HG02763 (cell line): ENCODE results near the gene PHF20.
A peak's percentile ranks its signal among the peaks of the same experiment; 100 is the strongest.
"Not testable (repeated sequence)": the region's sequence is repeated elsewhere in the genome, so short reads cannot be mapped to it uniquely, and the experiment has no call there.

Experiments
- ATAC-seq: cut with Tn5 transposase; IDR thresholded peaks from one replicate; pipeline ENCODE4 v1.9.1; 2021; ENCODE audit warnings: mild to moderate bottlenecking, moderate library complexity; ENCODE audit not compliant: unreplicated experiment

Gene PHF20

DNA sequence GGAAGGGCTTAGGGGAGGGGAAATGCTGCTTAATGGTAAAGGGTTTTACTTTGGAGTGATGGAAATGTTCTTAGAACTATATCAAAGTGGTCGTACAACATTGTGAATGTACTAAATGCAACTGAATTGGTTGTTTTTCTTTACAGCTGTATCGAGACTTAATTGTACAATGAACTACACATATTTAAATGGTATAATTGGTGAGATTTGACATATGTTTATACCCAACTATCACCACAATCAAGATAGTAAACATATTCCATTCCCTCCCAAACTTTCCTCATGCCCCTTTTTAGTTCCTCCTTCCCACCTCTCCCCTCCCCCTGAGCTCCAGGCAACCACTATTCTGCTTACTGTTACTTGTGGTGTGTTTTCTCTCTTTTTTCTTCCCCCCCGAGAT lies 138.4 kb downstream of the PHF20 start:
- no peak for ATAC-seq

DNA sequence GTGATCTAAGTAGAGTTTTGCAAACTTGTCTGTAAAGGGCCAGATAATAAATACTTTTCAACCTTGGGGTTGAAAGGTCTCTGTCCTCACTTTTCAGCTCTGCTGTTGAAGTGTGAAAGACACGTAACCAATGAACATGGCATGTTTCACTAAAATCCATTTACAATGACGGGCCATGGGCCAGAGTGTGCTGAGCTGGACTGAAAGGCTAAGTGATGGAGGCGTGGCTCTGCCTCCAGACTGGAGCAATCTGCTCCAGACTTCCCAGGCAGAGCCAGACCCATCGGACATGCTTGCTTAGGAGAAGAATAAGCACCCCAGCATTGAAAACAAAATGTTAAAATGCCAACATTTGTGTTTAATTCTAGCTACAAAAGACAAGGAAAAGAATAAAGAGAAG lies 141.1 kb downstream of the PHF20 start:
- no peak for ATAC-seq

DNA sequence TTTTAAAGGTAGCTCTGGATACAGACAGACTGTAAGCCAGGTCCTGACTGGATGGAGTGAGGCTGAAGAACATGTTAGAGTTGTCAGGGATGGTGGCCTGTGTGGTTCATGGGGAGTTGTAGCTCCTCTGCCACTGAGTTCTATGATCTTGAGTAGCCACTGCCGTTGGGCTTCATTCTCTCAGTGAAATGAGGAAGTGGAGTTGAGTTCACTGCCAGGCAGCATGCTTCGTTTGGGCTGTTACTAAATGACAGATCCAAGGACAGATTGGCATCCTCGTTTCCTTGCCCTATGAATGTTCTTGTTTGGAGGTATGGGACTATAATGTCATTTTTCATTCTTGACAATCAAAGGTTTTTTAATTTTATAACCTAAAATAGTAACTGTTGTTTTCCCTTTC lies 145.3 kb downstream of the PHF20 start:
- no peak for ATAC-seq

DNA sequence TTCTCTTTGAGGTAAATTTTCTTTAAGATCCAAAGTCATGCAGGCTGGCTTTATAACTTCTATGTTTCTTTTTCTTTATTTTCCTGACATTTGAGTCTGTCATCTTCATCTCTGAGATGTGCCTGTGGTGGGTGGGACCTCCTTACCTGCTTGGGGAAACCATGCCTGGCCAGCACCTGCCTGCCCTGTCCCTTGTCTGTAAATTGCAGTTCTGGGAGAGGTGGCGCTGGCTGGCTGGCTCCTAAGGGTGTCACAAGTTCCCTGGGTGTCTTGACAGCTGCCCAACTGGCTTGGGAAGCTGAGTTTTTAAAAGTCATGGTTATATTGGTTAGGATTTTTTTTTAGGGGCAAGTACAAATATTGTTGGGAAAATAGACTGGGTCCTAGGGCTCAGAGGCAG lies 146.2 kb downstream of the PHF20 start:
- ATAC-seq = no peak

DNA sequence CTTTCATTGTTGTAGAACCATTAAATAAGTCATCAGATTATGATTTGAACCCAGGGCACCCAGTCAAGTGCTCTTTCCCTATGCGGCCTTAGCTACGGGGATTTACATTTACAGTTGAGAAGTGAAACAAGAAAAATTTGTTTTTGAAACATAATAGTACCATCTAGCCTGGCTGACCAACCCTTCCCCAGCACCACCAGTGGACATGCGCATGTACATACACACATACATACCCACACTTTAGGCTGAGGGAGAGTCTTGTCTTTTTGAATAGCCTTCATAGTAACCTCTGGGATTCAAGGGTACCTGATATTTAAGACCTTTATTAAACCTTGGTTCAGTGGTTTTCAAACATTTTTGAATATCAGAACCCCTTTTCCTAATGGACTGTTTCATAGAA lies 148.7 kb downstream of the PHF20 start:
- ATAC-seq = no peak

DNA sequence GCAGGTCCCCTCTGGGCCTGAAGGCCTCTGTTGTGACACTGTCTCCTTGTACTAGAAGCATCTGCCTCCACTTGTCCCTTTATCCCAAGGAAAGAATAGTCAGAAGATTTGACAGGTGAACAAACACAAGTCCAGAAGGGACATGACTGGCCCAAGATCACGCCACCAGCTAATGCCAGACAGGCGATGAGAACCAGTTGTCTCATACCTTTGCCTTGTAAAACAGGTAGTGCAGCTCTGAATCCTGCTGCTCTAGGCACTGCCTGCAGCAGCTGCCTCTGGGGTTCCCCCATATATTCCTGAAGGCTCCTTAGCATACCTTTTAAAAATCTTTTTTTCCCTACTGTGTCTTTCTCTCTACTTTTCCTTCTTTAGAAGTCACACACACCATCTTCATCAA lies 157.5 kb downstream of the PHF20 start:
- ATAC-seq = no peak

DNA sequence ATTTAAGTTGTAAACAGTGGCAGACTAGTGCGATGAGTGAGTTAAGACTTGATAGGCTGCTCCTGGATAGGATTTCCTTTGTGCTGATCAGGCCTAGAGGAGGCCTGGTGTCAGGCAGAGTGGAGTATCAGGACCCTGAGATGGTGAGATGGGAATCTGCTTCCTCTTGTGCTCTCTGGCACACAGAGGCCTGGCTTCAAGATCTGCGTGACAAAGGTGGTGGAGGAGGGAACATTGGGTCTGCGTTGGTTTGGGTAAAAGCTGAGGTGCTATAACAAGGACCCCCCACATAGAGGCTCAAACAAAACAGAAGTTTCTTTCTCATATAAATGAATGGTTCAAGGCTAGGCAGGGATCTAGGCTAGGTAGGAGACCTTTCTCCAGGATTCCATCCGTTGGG lies 162.2 kb downstream of the PHF20 start:
- ATAC-seq = no peak

DNA sequence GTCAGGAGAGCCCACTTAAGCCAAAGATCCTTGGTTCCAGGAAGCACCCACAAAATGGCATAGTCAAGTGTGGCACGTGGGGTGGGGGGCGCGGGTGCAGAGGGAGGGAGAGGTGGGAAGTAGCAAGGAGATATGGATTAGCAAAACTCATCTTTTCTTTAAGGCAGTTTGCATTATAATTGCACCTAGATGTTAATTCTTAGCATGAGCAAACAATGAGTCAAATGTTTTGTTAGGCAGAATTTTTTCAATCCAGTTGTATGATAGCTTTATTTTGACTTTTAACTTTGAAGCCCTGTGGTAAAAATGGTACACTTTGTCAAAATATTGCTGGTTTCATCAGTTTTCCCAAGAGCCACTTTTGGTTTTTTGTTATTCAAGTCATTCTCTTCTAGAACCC lies 167.4 kb downstream of the PHF20 start:
- no peak for ATAC-seq

DNA sequence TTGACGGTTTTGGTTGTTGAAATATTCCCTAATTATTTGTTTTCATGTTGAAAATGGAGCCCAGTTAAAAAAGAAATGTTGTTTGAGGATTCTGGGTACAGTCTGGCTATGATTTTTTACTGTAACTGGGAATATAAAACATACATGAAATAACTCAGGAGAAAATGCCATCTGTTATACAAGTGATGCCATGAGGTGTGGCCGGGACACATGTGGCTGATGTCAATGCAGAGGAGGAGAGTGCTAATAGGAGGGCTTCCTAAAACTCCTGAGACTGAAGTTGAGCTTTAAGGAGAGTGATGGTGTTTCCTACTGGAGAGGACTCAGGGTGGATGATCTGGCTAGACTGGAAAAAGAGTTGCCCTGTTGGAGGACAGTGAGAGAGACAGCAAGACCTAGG lies 169.8 kb downstream of the PHF20 start:
- no peak for ATAC-seq

DNA sequence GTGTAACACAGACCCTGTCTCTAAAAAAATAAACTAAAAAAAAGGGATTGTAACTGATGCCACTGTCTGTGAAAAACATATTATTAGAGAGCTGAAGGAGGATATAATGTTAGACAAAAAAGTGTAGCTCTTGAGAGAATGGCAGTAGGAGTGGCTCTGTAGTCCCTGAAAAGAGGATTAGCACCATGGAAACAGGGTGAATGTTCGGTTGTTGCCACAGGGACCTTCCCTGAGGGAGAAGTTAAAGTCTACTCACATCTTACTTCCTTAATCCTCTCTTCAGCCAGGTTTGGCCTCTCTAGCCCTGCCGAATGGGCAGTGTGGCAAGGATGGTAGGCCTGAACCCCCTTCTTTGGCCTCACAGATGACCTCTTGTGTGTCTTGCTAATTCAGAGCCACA lies 170.4 kb downstream of the PHF20 start:
- ATAC-seq = no peak

DNA sequence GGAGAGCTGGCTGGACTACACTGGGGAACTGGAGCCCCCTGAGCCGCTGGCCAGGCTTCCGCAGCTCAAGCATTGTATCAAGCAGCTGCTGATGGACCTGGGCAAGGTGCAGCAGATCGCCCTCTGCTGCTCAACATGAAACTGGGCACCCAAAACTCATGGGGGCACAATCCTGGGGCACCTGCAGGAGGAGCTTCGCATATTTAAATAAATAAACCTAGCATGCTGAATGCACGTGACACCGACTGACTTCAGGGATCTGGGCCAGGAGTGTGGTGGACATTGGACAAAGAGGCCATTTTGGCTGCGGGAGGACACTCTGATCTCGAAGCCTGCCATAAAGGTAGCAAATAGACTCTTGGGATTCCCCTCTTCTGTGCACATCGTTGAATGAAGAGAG lies 175.7 kb downstream of the PHF20 start:
- no peak for ATAC-seq

DNA sequence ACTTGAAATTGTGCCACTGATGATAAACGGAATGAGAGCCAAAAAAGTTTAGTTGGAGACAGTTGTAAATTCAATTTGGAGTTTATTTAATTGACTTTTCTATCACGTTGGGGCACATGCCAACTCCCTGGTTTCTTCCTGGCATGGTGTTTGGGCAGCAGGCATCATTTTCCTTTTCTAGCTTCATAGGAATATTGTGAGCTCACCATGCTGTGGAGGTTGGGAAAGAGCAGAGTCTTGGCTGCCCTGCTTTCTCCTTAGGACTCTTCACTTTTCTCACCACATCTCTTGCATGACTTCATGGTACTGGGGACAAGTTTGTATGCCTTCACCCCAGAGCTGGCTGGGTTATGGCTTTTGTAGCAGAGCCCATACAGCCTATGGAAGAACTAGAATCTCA lies 176.1 kb downstream of the PHF20 start:
- no peak for ATAC-seq

DNA sequence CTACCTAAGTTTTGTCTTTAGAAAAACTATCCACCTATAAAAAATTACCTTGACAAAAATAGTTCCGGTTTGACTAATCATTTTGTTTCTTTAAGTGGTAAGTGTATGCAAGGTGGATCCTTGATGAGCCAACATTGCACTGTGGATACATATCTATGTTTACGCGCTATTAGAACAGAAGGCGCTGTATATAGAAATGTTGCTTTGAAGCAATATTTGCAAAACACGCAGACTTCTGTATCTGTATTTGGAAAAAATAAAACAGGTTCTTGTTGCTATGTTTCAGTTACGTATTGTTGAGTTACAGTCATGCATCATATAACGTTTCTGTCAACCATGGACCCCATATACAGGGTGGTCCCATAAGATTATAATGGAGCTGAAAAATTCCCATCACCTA lies 178.3 kb downstream of the PHF20 start:
- ATAC-seq = no peak

DNA sequence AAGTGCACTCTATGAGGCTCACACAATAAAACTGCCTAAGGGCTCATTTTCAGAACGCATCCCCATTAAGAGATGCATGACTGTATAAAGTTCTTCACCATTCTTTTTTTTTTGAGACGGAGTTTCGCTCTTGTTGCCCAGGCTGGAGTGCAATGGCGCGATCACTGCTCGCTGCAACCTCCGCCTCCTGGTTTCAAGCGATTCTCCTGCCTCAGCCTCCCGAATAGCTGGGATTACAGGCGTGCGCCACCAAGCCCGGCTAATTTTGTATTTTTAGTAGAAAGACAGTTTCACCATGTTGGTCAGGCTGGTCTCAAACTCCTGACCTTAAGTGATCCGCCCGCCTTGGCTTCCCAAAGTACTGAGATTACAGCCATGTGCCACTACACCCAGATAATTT lies 180.3 kb downstream of the PHF20 start:
- ATAC-seq = not testable (repeated sequence)

DNA sequence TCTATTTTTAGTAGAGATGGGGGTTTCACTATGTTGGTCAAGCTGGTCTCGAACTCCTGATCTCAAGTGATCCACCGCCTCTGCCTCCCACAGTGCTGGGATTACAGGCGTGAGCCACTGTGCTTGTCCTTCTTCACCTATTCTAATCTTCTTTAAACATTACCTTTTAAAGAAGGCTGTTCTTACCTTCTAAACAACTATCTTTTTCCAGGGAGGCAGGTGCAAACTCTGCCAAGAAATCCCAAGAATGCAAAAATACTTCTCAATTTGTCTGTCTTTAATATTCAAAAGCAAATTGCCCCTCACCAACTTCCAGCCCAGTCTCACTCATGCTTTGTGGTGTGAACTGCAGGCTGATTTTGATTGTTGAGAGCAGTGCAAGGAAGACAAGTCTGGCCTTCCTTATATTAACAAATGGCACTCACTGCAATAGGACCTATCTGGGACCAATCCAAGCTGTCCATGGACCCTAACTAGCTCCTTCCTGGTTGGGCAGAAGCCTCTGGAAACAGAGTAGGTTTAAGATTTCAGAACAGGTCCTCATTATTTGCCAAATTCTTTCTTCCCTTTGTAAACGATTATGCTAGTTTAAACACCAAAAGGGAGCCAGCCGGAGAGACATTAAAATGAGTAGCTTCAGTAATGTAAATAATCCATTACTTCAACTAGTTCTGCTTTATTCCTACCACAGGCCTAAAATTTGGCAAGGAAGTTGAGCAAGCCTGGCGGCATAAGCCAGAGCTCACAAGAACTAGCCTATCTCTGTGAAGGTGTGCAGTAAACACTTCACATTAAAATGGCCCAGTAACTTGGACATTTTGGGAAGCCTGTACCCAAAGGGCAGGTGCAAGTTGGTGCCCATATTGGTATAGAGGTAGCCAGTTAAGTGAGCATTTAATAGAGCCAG lies 180.9 kb downstream of the PHF20 start:
- no peak for ATAC-seq

DNA sequence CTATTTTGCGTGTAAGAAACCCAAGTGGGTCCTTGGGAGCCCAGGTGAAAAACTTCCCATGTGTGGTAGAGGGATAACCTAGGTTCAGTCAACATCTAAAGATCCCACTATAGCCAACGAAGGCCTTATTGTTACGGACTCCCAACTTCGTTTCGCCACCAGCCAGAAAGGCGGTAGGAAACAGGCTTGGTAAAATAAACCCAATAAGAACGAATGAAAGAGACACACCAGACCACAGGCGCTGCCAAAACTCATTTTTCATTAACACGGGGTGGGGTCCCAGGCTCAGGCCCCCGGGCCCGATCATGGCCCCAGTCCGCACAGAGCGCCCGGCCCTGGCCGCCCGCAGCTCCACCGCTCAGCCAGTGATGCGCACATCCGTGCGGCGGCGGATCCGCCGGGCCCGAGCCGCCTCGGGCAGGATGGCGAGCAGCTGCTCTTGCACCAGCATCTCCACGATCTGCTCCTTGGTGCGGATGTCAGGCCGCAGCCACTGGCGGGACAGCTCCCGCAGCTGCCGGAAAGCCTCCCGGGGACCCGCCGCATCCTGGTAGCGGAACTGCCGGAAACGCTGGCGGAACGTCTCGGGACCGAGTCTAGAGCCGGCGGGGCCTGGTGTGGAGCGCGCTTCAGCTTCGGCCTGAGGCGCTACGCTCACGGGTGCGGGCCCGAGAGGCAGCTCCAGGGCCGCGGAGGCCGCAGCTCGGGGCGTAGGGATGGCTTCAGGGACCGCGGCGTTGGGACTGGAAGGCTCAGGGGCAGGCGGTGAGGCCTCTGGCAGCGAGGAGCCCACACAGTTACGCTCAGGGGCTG lies 181.8 kb downstream of the PHF20 start:
- ATAC-seq = peak; percentile 18

DNA sequence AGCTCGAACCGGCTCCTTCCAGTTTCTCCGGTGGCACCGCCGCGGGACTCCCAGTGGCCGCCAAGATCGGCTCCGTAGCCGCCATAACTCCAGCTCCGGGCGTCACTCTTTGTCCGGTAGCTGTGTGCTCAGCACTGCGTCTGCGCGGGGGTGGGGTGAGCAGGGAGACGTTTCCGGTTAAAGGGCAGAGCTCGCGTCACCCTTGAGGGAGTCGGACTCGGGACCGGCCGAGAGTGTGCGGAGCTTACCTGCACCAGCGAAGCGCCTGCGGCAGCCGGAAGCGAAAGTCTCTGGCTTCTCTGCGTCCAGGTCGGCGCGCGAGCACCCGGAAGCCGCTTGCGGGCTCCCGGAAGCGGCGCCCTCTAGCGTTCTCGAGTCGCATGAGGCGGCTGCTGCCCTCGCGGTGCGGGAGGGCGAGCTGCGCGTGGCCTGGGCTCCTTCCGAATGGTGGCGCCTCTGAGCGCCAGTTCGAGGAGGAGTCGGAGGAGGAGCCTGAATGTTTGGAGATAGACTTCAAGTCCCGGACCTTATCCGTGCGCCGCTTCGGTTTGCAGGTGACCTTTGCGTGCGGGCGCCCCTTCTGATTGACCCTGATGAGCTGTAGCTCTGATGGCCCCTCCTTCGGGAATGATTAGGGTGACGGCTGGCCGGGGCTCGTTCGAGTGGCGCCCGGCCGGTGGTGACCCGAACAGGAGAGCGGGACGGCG lies 182.5 kb downstream of the PHF20 start, which contains the start of gene SCAND1:
SCAND1 (minus strand) TSS at position 303 of the 707 bp plus-strand sequence; CDS start at position 85, 218 bp downstream.
- ATAC-seq = peak; percentile 85

DNA sequence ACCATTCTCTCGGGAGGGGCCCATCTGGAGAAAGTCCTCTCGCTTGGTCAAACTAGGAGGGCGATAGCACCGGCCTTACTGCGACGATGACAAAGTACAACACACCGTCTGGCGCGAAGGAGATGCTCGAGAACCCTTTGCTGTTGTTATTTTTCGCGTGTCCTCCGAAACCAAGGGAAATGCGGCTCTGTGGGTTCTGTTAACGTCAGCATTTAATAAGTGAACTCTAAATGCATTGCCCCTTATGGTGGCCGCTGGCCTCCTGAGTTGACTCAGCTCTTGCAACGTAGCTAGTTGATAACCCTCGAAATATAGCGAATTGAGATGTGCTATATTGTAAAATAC lies 183.1 kb downstream of the PHF20 start:
- no peak for ATAC-seq

DNA sequence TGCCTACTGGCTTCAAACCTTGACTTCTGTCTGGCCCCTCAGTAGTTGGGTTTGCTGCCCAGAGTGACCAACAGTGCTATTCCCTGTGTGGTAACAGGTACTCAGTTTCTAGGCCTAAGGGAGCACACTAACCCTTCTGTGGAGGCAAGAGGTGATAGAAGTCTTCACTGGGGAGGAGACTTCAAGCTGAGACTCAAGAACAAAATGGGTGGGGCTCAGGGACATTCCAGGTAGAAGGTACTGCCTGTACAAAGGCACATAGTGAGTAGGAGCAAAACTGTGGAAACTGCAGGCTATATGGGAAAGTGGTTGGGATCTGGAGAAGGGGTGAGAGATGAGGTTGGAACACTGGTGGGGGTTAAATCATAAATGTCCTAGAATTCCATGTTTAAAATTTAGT lies 184.8 kb downstream of the PHF20 start:
- ATAC-seq = no peak

DNA sequence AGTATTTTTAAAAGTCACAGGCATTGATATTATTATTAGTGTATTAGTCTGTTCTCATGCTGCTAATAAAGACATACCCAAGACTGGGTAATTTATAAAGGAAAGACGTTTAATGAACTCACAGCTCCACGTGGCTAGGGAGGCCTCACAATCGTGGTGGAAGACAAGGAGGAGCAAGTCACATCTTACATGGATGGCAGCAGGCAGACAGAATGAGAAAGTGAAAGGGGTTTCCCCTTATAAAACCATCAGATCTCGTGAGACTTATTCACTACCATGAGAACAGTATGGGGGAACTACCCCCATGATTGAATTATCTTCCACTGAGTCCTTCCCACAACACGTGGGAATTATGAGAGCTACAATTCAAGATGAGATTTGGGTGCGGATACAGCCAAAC lies 187.5 kb downstream of the PHF20 start:
- ATAC-seq = not testable (repeated sequence)

DNA sequence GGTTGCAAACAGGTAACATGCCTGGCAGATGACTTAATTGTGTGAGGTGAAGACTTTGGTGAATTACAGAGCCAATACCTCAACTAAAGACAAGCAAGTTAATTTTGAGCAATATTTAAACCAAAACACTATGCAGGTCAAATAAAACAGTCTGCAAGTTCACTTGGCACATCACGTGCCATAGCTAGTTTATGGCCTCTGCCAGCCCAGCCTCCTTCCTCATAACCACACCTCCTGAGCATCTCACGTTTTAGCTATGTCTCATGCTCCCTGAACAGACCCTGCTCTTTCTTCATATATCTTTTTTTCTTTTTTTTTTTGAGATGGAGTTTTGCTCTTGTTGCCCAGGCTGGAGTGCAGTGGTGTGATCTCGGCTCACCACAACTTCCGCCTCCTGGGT lies 192.1 kb downstream of the PHF20 start:
- ATAC-seq = no peak
